NCI-H146 (cell line): ENCODE measurements around the gene ERMAP.
A peak's percentile ranks its signal among the peaks of the same experiment; 100 is the strongest.

Source experiments
- DNase-seq: peaks from one replicate; lab custom pipeline; 2025; lab: John Stamatoyannopoulos, UW

Gene ERMAP, protein sequence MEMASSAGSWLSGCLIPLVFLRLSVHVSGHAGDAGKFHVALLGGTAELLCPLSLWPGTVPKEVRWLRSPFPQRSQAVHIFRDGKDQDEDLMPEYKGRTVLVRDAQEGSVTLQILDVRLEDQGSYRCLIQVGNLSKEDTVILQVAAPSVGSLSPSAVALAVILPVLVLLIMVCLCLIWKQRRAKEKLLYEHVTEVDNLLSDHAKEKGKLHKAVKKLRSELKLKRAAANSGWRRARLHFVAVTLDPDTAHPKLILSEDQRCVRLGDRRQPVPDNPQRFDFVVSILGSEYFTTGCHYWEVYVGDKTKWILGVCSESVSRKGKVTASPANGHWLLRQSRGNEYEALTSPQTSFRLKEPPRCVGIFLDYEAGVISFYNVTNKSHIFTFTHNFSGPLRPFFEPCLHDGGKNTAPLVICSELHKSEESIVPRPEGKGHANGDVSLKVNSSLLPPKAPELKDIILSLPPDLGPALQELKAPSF

GRCh38 chr1:42816585-42817439 is at the start of gene ERMAP, which contains the start of gene SVBP:
ERMAP (plus strand) TSS chr1:42817122; CDS start chr1:42830449, 13,327 bp downstream.
SVBP (minus strand) TSS chr1:42817397; CDS start chr1:42816544, 853 bp downstream.
- peak; percentile 89 for DNase-seq

DNA sequence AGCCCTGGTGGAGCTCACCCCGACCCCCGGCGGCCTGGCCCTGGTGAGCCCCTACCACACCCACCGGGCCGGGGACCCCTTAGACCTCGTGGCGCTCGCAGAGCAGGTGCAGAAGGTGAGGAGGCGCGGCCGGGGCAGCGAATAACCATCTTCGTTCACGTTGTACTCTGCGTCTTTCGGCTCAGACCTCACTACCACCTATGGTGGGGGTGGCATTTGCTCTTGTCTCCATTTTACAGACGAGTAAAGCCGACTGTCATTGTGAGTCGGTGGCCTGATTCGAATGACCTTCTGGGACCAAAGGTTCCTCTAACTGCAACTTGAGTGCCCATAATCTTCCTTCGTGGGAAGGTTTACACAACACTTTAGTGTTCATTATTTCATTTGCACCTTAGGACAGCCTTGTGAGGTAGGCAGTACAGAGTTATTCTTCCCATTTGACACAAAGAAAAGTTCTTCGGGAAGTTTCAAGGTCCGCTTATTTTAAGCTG is 49.4 kb upstream of the ERMAP start:
- no peak for DNase-seq

- no peak for DNase-seq
Observed at GRCh38 chr1:42768172-42768571, 48.8 kb upstream of the ERMAP start.

GRCh38 chr1:42769811-42770210 is 47.1 kb upstream of the ERMAP start:
- no peak for DNase-seq

DNA sequence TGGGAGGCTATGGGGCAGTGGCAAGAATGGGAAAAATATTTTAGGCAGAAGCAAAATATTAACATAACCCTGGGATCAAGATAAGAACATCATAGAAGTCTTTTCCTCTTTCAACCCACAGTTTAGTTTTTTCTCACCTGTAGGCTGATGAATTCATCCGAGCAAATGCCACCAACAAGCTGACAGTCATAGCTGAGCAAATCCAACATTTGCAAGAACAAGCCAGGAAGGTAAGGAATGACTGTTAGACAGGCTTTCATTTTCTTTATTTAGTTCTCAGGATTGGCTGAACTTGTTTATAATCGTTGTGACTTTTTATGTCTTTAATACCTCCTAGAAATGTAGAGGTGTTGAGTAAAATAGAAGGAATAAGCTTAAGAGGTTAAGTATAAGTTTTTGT is 43.5 kb upstream of the ERMAP start:
- no peak for DNase-seq

GRCh38 chr1:42774928-42775526 is 41.9 kb upstream of the ERMAP start:
- DNase-seq = no peak

- no peak for DNase-seq
Observed at GRCh38 chr1:42776502-42776901, 40.4 kb upstream of the ERMAP start.

DNA sequence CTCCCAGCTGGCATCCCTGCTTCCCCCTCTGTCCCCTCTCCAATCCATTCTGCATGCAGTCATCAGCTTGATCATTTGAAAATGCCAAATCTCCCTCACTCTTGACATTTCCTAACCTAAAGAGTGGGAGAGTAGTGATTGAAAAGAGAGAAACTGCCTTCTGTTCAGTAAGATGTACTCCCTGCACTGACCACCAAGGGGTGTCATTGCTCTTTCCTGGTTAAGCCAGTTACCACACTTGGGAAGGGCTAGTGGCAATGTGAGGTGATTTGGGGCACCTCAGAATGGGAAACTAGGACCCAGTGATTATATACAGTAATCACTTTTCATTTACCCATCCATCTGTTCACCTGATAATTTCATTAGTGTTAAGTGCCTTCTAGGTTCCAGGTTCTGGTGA is 39.1 kb upstream of the ERMAP start:
- peak; percentile 4 for DNase-seq

GRCh38 chr1:42779725-42780124 is 37.2 kb upstream of the ERMAP start:
- DNase-seq = no peak

DNA sequence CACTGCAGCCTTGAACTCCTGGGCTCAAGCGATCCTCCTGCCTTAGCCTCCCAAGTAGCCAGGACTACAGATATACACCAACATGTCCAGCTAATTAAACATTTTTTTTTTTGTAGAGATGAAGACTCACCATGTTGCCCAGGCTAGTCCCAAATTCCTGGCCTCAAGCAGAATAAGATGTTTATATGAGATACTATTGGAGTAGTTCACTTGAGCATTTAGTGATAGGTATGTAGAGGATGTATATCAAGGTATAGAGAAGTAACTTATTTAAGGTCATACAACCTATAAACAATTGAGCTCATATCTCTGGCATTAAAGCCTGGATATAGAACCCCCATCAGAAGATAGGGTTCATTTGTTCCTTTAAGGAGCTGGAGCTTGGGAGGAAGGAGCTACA is 36.7 kb upstream of the ERMAP start:
- DNase-seq = no peak

DNA sequence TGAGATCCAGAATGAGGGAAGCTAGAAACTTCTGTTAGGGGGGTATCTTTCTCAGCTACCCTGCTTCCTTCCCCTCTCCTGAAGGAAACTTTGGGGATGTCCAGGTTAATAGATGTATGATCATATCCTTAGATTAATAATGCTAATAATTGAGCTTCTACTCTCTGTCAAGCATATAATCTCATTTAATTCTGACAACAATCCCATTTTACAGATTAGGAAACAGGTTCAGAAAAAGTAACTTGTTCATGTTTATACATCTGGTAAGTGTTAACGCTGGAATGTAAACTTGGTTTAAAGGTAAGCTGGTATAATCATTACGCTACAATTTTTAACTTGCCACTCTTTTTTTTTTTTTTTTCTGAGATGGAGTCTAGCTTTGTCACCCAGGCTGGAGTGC is 33.8 kb upstream of the ERMAP start:
- DNase-seq = no peak

GRCh38 chr1:42784547-42784945 is 32.4 kb upstream of the ERMAP start:
- DNase-seq = no peak

DNA sequence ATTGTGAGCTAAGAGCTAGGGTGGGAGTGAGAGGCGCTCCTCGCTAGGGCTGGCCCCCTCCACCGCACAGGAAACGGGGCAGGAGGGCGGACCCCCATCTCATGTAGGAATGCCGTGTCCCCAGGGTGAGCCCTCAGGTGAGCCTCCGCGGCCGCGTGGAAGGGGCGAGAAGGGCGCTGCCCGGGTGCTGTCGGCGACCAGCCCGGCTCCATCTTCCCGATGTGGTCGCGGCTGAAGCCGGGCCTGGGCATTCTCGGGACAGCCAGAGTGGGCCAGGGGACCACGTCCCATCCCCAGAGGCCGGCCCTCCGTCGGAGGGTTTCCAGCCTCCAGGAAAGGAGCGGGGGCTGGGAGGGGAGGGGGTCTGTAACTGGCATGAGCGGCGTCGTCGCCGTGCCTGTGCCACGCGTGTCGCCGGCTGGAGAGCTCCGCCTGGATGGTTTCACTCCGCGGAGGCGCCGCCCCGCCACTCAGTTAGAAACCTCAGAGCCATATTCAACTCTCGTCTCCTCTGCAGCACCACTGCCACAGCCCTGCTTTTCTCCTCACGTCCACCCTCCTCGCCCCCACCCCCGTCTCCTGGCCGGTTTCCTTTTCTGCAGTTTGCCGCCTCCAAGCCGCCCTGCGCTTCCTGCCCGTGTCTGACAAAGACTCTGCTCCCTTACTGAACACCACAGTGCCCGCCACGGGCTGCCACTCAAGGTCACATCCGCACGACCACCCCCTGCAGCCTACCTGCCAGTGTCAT is 31.8 kb upstream of the ERMAP start, which contains the start of gene TMEM269:
TSS of gene TMEM269 (plus strand) at position 46 of the 748 bp plus-strand sequence. CDS start 4,903 bp downstream, outside the sequence.
- DNase-seq = peak; percentile 4

- DNase-seq = no peak
Observed at GRCh38 chr1:42786097-42786496, 30.8 kb upstream of the ERMAP start.

DNA sequence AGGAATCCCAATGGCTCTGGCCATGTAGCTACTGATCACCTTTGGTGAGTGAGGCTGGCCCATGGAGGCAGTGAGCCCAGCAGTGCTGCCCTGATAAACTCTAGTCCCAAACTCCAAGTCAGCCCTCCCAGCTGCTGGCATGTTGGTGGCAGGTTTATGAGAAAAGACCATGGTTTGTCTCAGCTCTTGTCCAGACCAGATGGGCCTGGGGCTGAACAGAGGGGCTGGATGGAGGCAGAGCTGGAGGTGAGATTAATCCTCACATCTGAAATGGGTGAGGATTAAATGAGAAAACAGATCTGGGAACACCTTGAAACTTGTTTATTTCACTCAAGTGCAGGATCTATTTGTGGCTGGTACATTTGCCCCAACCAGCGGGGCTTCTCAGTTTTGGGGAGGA is 28.9 kb upstream of the ERMAP start:
- DNase-seq = no peak

GRCh38 chr1:42793824-42794223 is 23.1 kb upstream of the ERMAP start:
- no peak for DNase-seq

DNA sequence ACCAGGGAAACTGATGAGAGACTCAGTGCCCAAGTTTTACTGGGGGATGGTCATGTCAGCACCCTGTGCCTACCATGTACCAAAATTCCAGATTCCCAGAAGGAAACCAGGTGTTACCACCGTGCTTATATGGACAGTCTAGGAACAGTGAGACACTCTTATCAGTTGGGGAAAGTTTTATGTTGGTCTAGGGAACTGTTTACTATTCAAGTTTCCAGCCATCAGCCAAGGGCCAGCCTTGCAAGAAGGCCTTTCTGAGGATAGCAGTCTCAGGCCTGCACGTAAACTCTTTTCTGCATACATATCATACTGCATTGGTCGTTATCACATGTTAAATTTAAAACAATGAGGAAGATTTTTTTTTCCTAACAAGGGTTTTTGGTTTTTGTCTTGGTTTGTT is 19.5 kb upstream of the ERMAP start:
- DNase-seq = no peak

DNA sequence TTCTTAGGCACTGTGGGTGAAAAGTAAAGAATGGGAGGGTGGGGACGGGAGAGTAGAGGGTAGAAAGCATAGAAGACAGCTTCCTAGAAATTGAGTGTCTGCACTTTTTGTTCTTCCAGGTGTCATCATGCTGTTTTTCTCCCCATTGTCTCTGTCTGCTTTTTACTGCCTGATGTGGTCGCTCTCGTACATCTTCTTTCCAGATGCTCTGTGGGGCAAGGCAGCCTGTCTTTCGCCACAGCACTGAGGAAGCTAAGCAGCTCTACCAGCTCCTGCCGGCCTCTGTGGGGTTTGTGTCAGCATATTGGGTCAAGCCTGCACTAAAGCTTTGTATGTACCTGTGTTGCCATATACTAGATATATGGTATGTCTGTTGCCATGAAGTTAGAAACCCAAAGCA is 18.9 kb upstream of the ERMAP start:
- DNase-seq = no peak

DNA sequence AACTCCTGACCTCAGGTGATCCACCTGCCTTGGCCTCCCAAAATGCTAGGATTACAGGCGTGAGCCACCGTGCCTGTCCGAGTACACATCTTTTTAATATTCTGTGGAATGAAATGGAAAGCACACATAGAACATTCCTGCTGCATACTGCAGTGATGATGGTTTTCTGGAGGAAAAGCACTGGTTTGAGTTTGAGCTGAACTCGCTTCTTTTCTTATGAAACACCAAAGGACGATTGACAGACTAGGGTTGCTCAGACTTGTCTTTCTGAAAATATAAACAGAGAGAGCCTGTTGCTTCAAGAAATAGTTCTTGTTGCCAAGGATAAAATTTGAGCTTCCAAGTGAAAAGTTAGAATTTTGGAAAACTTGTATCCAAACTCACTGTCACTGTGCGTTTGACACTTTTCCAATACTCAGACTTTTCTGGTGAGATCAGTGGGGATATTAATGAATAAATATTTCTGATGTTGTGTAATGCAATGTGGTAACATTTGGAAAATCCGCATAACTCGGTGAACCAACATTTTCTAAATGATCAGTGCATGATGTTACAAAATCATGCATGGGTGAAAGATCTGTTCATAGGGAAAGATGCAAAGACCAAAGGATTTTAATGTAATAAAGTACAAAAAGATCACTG is 15.0 kb upstream of the ERMAP start:
- no peak for DNase-seq

- no peak for DNase-seq
Observed at GRCh38 chr1:42806171-42806570, 10.8 kb upstream of the ERMAP start.

- no peak for DNase-seq
Observed at GRCh38 chr1:42806593-42806992, 10.3 kb upstream of the ERMAP start.
